HG02588 (cell line): ENCODE data around the gene INSL6.
"Not testable (repeated sequence)": the region's sequence is repeated elsewhere in the genome, so short reads cannot be mapped to it uniquely, and the experiment has no call there.

Source experiments
- ATAC-seq: cut with Tn5 transposase; IDR thresholded peaks from one replicate; pipeline ENCODE4 v1.9.1; 2021; ENCODE audit warnings: mild to moderate bottlenecking, moderate library complexity; ENCODE audit not compliant: unreplicated experiment

Gene INSL6, protein sequence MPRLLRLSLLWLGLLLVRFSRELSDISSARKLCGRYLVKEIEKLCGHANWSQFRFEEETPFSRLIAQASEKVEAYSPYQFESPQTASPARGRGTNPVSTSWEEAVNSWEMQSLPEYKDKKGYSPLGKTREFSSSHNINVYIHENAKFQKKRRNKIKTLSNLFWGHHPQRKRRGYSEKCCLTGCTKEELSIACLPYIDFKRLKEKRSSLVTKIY

DNA sequence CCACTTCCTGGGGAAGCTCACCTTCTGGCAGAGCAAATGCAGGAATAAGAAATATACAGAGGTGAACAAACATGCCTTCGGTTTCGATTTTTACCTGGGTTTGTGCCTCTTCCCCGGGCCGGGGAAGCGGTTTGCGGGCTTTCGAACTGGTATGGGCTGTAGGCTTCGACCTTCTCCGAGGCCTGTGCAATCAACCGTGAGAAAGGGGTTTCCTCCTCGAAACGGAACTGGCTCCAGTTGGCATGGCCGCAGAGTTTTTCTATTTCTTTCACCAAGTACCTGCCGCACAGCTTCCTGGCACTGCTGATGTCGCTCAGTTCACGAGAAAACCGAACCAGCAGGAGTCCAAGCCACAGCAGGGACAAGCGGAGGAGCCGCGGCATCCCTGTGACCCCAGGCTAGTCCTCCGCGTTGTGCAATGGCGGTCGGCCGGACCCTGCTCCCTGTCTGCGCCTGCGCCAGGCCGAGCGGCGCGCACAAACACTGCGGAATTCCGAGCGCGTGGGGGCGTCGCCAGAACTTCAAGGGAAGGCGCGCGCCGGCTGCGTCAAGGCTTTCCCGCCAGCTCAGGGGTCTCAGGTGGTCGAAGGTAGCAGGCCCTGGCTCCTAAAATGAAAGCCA lies at the start of gene INSL6:
Gene INSL6, minus strand, starts transcription at position 420 of the 621 bp plus-strand sequence. Its CDS starts 37 bp downstream, at position 383.
- no peak for ATAC-seq

DNA sequence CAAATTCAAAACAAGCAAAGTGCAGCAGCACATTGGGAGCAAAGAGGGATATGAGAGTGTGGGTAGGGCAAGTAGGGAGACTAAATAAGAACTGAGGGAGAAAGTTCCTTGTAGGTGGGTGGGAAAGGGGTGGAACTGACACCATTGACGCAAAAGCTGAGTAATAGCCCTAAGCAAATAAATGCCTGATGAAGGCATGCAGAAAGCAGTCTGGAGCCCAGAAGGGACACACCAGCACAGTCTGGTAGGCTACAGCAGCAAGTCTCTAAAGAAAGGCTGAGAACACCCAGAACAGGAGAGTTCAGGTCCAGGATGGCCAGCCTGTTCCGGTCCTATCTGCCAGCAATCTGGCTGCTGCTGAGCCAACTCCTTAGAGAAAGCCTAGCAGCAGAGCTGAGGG lies 45.8 kb upstream of the INSL6 start, which contains the start of gene INSL4:
Gene INSL4, plus strand, starts transcription at position 208 of the 400 bp plus-strand sequence. Its CDS starts 105 bp downstream, at position 313.
- ATAC-seq: no peak

DNA sequence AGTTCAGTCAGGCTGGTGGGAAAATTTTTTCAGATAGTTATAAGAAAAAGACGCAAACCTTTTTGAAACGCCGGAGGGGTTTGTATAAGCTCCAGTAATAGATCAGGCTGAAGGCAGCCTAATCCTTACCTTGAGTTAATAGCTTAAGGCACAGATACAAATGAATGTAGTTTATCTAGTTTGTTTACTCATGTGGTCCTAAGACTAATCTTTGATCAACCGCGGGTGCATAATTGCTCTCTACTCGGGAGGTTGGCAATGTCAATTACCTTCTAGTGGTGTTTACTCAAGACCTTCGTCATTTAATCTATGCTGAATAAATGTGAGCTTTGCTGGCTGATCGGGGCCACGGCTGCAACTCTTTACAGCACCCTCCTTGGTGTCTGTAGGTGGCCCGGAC lies 45.1 kb upstream of the INSL6 start:
- ATAC-seq: no peak

DNA sequence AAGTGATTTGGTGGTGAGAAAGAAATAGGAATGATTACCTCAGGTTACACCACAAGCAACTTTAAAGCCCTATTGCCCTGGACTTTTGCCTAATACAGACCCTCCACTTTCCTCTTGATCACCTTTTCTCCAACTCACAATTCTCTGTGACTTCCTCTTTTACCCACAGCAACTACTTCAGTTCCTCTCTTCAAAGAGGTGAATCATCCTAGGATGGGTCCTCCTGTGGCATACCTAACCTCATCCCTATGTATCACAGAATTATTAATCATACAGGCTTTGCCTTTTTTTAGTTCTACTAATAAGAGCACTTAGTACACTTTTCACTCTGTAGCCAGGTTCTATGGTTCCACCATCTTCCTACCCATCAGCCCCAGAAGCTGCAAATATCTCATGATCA lies 19.6 kb upstream of the INSL6 start:
- no peak for ATAC-seq

DNA sequence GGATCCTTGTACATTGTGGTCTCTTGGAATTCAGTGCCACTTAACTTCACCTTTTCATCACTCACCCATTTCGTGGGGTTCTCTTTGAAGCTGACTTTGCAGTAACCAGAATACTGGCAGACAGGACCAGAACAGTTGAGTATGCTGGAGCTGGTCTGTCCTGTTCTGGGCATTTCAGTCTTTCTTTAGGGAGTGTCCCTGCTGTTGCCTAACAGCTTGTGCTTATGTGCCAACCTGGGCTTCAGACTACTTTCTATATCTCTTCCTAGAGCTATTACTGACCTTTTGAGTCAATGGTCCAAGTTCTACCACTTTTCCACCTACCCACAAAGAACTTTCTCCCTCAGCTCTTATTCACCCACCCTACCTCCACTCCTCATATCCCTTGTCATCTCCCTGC lies 10.0 kb upstream of the INSL6 start:
- ATAC-seq: no peak

DNA sequence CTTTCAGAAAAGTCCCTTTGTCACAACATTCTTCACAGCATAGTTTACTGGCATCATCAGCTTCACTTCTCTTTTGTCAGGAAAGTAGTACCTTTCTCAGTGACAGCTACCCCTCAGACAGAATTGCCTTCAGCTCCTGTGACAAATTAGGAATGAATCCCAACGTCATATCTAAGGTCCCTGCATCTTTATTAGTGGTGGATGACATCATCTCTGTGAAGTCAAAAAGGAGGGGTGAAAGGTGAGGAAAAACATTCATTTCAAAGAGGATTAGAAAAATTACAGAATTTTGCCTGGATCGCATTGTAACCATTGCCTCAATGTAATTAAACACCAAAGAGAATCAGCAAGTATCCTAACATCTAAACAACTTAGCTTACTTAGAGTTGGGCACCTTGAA lies 7.9 kb upstream of the INSL6 start:
- ATAC-seq: no peak

DNA sequence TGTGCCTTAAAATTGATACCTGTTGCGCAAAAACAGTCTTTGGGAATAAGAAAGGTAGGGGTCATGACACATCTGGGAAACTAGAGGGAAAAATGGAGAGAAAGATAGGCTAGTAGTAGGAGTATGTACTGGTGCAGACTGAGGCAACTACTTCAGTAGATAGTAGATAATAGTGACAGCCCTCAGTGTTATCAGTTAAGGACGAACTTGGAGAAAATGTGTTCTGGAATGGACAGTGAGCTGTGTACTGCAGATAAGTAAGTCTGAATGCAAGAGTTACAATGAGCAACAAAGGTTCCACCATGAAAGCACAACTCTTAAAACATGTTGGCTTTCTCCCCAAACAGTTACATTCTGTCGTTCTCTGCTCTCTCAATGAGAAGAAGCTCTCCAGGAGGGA lies 6.5 kb upstream of the INSL6 start:
- ATAC-seq: no peak

DNA sequence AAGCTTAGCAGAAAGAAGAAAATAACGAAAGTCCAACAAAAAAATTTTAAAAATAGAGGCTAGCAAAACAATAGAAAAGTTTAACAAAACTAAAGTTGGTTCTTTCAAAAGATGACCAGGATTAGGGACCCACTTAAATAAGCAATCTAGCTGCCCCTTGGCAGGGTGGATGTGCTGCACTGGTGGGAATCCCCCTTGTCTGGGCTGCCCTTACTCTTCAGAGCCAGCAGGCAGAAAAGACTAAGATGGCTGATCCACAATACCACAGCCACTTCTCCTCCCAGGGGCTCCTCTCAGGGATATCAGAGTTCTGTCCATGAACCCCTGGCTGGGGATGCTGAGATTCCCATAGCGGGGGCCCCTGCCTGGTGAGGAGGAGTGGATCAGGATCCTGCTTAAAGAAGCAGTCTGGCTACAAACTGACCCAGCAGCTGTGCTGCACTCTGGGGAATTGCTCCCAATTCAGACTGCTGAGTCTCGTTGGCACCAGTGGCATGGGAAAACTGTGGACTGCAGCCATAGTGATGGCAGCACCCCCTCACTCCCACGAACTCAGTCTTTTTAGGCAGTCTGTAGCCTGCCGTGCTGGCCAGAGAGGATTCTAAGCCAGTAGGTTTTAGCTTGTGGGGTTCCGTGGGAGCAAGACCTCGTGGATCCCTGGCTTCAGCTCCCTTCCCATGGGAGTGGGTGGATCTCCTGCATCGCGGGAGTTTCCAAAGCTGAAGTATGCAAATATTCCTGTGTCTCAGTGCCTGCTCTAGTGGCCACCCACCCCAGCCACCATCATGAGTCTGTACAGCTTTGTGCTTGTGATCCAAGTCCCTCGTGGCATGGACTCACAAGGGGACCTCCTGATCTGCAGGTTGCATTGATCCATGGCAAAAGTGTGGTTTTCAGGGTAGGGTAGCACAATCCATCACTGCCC lies 2.9 kb upstream of the INSL6 start:
- ATAC-seq: no peak

DNA sequence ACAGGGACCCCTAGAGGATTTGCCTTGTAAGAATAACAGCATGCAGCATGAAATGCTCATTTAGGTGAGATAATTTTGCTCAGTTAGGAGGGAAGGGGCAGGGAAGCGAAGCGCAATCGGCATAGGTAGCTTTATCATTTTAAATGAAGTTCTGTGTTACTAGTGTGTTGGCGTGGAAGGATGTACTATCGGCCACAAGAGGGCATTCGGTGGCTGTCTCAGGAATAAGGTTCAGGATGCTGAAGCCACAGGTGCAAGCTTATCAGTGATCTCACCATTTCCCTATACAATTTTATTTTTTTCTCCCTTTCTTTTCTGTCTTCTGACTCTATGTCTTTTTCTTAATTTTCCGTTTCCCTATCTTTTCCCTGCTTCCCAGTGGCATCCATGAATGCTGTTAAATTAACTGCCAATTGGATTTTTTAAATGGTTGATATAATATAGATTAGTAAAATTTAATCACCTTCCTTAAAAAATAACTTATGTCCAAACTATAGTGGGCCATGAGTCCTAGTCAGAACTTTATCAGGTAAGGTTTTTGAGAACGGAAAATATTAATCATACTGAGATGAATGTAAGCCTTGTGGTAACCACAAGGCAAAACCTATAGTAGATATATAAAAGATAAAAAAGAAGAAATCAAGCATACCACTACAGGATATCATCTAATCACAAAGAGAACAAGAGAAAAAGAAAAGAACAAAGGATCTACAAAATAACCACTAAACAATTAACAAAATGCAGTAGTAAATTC lies 1.2 kb upstream of the INSL6 start:
- no peak for ATAC-seq

DNA sequence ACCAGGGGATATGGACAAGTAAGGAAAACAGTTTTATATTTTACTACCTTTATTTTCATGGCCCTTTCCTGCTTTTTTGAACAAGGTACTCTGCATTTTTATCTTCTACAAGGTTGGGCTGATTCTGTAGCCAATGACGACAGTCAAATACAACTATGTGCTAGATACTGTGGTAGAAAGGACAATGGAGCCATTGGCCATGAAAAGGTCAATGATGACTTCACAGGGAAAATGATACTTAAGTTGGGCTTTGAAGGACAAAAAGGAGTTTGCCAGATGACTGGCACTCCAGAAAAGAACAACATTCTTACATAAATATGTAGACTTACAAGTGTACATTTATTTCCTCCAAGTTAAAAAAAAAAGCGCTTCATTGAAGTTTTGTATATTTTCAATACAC lies 663 bp downstream of the INSL6 start:
- no peak for ATAC-seq

DNA sequence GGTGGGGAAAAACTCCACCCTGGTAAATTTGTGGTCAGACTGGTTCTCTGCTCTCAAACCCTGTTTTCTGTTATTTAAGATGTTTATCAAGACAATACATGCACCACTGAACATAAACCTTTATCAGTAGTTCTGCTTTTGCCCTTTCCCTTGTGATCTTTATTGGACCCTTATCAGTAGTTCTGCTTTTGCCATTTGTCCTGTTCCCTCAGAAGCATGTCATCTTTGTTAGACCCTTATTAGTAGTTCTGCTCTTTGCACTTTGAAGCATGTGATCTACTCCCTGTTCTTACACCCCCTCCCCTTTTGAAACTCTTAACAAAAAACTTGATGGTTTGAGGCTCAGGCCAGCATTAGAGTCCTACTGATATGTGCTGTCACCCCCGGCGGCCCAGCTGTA lies 4.8 kb downstream of the INSL6 start:
- ATAC-seq: not testable (repeated sequence)

DNA sequence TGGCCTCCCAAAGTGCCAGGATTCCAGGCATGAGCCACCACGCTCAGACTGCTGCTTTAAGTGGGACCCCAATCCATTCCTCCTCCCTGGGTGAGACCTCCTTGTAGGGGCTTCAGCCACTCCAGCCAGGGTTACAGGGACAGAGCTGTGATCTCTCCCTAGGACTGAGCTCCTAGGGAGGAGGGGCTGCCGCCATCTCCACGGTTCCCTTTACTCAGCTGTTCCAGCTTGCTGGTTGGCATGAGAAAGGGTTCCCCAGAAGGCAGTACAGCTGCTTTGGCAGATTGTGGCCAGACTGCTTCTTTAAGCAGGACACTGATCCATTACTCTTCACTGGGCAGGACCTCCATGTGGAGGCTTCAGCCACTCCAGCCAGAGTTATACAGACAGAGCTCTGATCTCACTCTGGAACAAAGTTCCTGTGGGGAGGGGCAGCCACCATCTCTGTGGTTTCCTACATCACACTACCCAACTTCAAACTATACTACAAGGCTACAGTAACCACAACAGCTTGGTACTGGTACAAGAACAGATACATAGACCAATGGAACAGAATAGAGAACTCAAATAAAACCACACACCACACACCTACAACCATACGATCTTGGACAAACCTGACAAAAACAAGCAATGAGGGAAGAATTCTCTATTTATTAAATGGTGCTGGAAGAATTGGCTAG lies 7.2 kb downstream of the INSL6 start:
- ATAC-seq: no peak

DNA sequence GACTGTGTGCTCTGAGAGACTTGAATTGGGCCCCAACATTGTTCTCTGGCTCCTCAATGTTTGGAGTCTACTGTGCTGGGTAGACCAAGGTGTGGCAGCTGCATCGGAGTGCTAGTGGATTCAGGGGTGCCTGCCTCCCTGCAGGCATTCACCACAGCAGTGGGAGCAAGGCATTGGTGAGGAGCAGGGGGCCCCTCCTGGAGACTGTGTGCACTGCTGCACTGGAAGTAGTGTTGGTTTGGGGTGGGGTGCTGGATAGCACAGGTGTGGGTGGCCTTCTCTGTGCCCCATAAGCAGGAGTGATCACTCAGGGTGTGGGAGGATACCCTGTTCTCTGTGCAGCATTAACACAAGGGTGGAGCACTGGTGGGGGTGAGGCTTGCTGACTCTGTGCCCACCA lies 39.2 kb downstream of the INSL6 start:
- ATAC-seq: no peak

DNA sequence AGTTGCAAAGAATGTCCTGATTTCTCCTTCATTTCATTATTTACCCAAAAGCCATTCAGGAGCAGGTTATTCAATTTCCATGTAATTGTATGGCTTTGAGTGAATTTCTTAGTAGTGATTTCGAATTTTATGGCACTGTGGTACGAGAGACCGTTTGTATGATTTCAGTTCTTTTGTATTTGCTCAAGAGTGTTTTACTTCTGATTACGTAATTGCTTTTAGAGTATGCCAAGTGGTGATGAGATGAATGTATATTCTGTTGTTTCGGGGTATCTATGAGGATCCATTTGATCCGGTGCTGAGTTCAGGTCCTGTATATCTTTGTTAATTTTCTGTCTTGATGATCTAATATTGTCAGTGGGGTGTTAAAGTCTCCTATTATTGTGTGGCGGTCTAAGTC lies 41.2 kb downstream of the INSL6 start:
- no peak for ATAC-seq

DNA sequence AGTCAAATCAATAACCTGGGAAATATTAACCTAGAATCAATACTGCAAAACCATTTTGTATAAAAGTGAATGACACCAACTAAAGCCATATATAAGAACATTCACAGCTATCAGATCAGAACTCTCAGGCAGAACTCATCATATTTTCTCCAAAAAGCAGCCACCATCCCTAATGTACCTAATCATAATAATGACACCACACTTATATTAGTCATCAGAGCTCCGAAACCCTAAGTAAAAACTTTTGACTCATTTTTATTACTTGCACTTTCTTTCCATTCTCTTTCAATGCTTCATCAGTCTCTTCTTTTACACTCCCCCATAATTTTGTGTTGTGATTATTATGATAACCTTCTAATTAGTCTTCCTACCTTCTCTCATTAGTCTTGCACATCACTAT lies 45.3 kb downstream of the INSL6 start:
- ATAC-seq: no peak

DNA sequence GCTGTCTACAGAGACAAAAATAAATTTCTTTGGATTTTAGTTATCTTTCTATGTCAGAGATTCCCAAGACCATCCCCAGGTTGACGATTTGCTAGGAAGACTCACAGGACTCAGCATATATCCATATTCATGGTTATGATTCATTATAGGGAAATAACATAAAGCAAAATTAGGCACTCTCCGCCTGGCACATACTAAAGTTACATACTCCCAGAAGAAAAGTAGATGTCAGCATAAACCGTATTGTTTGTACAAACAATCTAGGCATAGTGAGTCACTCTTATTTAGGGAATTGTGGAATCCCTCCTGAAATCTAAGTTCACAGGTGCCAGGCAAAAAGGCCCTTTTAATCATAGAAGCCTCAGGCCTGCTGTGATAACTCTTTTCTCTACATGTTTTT lies 62.9 kb downstream of the INSL6 start:
- no peak for ATAC-seq

DNA sequence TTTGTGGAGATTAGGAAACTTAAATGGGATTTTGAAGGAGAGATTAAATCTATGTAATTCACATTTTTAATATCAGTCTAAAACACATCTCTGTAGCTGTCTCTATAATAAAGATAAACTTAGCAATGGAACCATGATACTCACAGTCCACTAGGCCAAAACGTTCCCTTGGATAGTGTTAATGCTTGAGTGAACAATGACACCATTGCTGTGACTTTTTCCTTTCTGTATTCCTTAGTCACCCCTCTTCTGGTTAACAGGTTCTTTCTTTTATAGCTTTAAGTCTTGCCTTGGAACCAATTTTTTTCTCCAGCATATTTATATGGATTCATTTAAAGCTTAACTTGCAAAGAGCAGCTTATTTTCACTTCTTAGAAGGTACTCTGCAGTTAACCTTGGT lies 63.3 kb downstream of the INSL6 start:
- no peak for ATAC-seq

DNA sequence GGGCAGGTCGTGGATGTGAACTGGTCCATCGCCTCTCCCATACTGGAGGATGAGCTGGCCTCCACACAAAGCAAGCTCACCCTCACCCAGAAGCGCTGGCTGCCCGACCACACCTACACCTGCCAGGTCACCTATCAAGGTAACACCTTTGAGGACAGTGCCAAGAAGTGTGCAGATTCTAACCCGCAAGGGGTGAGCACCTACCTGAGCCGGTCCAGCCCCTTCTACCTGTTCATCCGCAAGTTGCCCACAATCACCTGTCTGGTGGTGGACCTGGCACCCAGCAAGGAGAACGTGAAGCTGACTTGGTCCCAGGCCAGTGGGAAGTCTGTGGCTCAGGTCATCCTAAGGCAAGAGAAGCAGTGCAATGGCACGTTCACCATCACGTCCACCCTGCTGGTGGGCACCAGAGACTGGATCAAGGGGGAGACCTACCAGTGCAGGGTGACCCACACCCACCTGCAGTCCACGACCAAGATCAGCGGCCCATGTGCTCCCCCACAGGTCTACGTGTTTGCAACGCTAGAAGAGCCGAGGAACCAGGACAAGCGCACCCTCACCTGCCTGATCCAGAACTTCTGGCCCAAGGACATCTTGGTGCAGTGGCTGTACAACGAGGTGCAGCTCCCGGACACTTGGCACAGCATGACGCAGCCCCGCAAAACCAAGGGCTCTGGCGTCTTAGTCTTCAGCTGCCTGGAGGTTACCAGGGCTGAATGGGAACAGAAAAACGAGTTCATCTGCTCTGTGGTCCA lies 71.3 kb downstream of the INSL6 start:
- ATAC-seq: no peak
